ENCODE data around the gene SORCS2. TPM values are rescaled to one million over a fixed set of nuclear protein-coding genes. Genes with fewer than 3 reads are reported as not detected.

The SORCS2 gene
- polyA plus RNA-seq, 1 donor from 2014 or later, result 1.0 TPM

DNA sequence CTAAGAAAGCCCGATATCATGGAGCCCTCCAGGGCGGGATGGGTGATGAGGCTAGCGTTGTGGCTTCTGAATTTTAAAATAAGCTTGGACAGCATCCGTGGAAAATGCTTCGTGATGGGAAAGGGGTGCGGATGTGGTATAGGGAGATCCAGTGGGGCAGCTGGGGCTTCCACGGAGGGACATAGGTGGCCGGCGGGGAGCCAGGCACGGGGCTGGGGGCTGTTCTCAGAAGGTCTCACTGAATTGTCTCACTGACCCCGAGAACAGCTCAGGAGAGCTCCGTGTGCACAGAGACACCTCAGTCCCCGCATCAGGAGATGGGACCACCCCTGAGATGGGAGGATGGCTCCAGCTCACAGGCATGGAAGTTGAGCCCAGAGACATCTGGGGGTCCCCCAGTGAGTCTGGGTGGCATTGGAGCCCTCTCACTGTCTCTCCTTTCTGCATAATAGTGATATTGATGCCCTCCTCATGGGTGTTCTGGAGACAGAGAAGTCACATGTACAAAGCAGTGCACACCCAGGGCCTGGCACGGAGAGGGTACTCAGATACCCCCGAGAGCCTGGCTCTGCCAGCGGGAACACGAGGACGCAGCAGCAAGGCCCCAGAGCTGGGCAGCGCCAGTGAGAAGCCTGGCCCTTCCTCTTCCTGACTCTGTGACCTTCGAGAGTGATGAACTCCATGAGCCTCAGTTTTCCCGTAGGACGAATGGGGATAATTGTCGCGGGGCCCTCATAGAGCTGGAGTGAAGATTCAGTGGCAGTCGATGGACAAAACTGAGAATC, 313.0 kb downstream of the SORCS2 start:
- no peaks in the 10 kb centered on the region for H3K9me3 ChIP-seq (ENCODE audit: low read length)
- H3K4me2 ChIP-seq (ENCODE audit: low read length), result no peak overlapping the region
- H4K20me1 ChIP-seq (ENCODE audit: insufficient read depth), result no peaks in the 10 kb centered on the region
- no peaks in the 10 kb centered on the region for H3K9me2 ChIP-seq (ENCODE audit: insufficient read depth, low read length)
- H3K36me3 ChIP-seq (ENCODE audit: insufficient read depth, low read length), result no peaks in the 10 kb centered on the region
- TF ChIP-seq EZH2 (IDR thresholded peaks at IDR 0.05; ENCODE audit: borderline replicate concordance, insufficient read depth, low read length, poor library complexity, severe bottlenecking) (no peak), EP300 (conservative IDR thresholded peaks at IDR 0.05; ENCODE audit: poor library complexity, severe bottlenecking) (no peak), TAF1 (IDR thresholded peaks at IDR 0.05; ENCODE audit: low read depth) (no peak), SMC3 (conservative IDR thresholded peaks at IDR 0.05; ENCODE audit: poor library complexity) (no peak), POLR2AphosphoS5 (IDR thresholded peaks at IDR 0.05) (no peak), RAD21 (conservative IDR thresholded peaks at IDR 0.05) (no peak), MXI1 (conservative IDR thresholded peaks at IDR 0.05; ENCODE audit: poor library complexity, severe bottlenecking) (no peak)
- TF ChIP-seq, protein P1, sequence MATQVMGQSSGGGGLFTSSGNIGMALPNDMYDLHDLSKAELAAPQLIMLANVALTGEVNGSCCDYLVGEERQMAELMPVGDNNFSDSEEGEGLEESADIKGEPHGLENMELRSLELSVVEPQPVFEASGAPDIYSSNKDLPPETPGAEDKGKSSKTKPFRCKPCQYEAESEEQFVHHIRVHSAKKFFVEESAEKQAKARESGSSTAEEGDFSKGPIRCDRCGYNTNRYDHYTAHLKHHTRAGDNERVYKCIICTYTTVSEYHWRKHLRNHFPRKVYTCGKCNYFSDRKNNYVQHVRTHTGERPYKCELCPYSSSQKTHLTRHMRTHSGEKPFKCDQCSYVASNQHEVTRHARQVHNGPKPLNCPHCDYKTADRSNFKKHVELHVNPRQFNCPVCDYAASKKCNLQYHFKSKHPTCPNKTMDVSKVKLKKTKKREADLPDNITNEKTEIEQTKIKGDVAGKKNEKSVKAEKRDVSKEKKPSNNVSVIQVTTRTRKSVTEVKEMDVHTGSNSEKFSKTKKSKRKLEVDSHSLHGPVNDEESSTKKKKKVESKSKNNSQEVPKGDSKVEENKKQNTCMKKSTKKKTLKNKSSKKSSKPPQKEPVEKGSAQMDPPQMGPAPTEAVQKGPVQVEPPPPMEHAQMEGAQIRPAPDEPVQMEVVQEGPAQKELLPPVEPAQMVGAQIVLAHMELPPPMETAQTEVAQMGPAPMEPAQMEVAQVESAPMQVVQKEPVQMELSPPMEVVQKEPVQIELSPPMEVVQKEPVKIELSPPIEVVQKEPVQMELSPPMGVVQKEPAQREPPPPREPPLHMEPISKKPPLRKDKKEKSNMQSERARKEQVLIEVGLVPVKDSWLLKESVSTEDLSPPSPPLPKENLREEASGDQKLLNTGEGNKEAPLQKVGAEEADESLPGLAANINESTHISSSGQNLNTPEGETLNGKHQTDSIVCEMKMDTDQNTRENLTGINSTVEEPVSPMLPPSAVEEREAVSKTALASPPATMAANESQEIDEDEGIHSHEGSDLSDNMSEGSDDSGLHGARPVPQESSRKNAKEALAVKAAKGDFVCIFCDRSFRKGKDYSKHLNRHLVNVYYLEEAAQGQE (IDR thresholded peaks at IDR 0.05; ENCODE audit: borderline replicate concordance), result no peak
- TF ChIP-seq, protein P2, sequence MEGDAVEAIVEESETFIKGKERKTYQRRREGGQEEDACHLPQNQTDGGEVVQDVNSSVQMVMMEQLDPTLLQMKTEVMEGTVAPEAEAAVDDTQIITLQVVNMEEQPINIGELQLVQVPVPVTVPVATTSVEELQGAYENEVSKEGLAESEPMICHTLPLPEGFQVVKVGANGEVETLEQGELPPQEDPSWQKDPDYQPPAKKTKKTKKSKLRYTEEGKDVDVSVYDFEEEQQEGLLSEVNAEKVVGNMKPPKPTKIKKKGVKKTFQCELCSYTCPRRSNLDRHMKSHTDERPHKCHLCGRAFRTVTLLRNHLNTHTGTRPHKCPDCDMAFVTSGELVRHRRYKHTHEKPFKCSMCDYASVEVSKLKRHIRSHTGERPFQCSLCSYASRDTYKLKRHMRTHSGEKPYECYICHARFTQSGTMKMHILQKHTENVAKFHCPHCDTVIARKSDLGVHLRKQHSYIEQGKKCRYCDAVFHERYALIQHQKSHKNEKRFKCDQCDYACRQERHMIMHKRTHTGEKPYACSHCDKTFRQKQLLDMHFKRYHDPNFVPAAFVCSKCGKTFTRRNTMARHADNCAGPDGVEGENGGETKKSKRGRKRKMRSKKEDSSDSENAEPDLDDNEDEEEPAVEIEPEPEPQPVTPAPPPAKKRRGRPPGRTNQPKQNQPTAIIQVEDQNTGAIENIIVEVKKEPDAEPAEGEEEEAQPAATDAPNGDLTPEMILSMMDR (IDR thresholded peaks at IDR 0.05; ENCODE audit: poor library complexity, severe bottlenecking), result no peak
- H3K27ac ChIP-seq (ENCODE audit: low read length), result no peak overlapping the region
- H3F3A ChIP-seq (ENCODE audit: insufficient read depth, low read length, poor library complexity, severe bottlenecking), result no peaks in the 10 kb centered on the region
- no peak overlapping the region for H2AFZ ChIP-seq (ENCODE audit: low read depth, low read length)
- no peak overlapping the region for H3K9ac ChIP-seq (ENCODE audit: low read length)
- no peak overlapping the region for H3K4me3 ChIP-seq (ENCODE audit: low read length)
- H3K79me2 ChIP-seq (replicated peaks; ENCODE audit: insufficient read depth, low read length), result no peaks in the 10 kb centered on the region
- H3K27me3 ChIP-seq (ENCODE audit: insufficient read depth, low read depth, low read length), result no peaks in the 10 kb centered on the region

- H3K4me3 ChIP-seq (ENCODE audit: low read length), result no peak overlapping the region
- no peak overlapping the region for H3K27ac ChIP-seq (ENCODE audit: low read length)
These were observed 313.8 kb downstream of the SORCS2 start for GRCh38 chr4:7506119-7506518.

More at GRCh38 chr4:7506119-7506518, 313.8 kb downstream of the SORCS2 start:
- no peaks in the 10 kb centered on the region for H3K27me3 ChIP-seq (ENCODE audit: insufficient read depth, low read depth, low read length)
- H3K36me3 ChIP-seq (ENCODE audit: insufficient read depth, low read length), result no peaks in the 10 kb centered on the region
- H3K9me2 ChIP-seq (ENCODE audit: insufficient read depth, low read length), result no peaks in the 10 kb centered on the region
- no peak overlapping the region for H3K4me2 ChIP-seq (ENCODE audit: low read length)
- no peak overlapping the region for H2AFZ ChIP-seq (ENCODE audit: low read depth, low read length)
- no peak overlapping the region for H3K9ac ChIP-seq (ENCODE audit: low read length)
- H3K79me2 ChIP-seq (replicated peaks; ENCODE audit: insufficient read depth, low read length), result no peaks in the 10 kb centered on the region
- no peaks in the 10 kb centered on the region for H3K9me3 ChIP-seq (ENCODE audit: low read length)
- TF ChIP-seq MXI1 (conservative IDR thresholded peaks at IDR 0.05; ENCODE audit: poor library complexity, severe bottlenecking), result no peak
- TF ChIP-seq POLR2AphosphoS5 (IDR thresholded peaks at IDR 0.05), result no peak
- no peak for TF ChIP-seq TAF1 (IDR thresholded peaks at IDR 0.05; ENCODE audit: low read depth)
- no peak for TF ChIP-seq EZH2 (IDR thresholded peaks at IDR 0.05; ENCODE audit: borderline replicate concordance, insufficient read depth, low read length, poor library complexity, severe bottlenecking)
- no peak for TF ChIP-seq RAD21 (conservative IDR thresholded peaks at IDR 0.05)
- TF ChIP-seq, protein P2 (IDR thresholded peaks at IDR 0.05; ENCODE audit: poor library complexity, severe bottlenecking), result no peak
- TF ChIP-seq EP300 (conservative IDR thresholded peaks at IDR 0.05; ENCODE audit: poor library complexity, severe bottlenecking), result no peak
- no peaks in the 10 kb centered on the region for H3F3A ChIP-seq (ENCODE audit: insufficient read depth, low read length, poor library complexity, severe bottlenecking)
- H4K20me1 ChIP-seq (ENCODE audit: insufficient read depth), result no peaks in the 10 kb centered on the region

Measured in neural cell (in vitro differentiated cells).